GM20431 (cell line): ENCODE results near the gene NTN1.

Experiments
- in situ Hi-C: fragments of 300-500 bp; cut with MseI, MboI; formaldehyde crosslinking; loops from one replicate; pipeline ENCODE4 v1.15.0; 2020; ENCODE audit warnings: low sequenced_read_pairs; ENCODE audit not compliant: unreplicated experiment

The NTN1 gene

GRCh38 chr17:9115214-9116191 is 94.2 kb downstream of the NTN1 start:
- in situ Hi-C loops, result no loop called here

- in situ Hi-C loops, result no loop called here
Measured at GRCh38 chr17:9116311-9116835, 95.1 kb downstream of the NTN1 start.

DNA sequence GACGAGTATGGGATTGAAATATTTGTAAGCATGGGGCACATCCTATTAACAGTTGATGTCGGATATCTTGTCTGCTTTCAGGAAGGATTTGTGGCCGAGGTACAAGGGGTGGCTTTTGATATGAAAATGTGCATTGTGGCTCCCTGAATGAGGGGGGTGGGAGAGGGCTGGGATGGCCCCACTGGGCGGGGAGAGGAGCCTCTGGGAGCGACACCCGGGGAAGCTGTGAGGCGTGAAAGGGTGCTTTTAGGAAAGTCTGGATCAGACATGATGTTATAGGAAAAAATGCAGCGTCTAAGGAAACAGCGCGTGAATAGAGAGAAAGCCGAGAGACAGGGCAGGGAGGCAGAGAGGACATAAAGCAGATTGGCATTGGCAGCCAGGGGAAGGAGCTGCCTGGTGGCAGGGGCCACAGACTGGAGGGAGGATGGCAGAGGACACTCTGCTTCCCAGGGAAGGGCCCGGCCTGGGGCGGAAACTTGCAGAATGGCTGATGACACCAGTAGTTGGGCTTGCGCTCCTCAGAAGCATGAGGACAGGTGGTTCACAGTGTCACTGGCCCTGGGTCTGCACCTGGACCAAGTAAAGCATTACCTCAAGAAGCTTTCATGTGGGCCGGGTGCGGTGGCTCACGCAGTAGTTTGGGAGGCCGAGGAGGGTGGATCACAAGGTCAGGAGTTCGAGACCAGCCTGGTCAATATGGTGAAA is 95.7 kb downstream of the NTN1 start:
- in situ Hi-C loops, result no loop called here

GRCh38 chr17:9120471-9120870 is 99.2 kb downstream of the NTN1 start:
- in situ Hi-C loops, result no loop called here

DNA sequence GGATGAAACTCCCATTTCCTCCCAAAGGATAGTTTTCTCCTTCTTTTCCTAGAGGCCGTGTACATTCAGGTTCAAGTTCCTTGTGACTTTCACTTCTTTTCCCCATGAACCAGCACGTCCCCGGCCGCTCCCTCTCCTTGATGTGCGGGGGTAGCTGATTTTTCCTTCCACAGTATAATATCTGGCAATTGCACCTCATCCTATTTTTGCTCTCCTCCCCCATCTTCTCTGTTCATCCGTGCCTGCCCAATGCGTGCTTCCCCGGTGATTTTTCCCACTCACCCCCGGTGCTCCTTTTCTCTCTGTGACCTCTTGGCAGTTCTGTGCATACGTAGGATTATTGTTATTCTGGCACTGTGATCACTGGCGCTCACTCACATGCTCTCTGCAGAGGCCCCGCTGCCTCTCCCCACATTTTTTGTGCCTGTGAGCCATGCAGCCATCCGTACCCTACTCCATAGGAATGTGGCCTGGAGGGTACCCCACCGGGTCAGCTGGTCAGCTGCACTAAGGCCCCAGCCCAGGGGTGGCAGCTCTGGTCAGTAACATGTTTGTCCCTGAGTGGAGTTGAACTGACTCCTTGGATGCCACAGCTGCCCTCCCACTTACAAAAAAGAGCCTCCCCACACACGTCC is 100.0 kb downstream of the NTN1 start:
- in situ Hi-C loops, result no loop called here

DNA sequence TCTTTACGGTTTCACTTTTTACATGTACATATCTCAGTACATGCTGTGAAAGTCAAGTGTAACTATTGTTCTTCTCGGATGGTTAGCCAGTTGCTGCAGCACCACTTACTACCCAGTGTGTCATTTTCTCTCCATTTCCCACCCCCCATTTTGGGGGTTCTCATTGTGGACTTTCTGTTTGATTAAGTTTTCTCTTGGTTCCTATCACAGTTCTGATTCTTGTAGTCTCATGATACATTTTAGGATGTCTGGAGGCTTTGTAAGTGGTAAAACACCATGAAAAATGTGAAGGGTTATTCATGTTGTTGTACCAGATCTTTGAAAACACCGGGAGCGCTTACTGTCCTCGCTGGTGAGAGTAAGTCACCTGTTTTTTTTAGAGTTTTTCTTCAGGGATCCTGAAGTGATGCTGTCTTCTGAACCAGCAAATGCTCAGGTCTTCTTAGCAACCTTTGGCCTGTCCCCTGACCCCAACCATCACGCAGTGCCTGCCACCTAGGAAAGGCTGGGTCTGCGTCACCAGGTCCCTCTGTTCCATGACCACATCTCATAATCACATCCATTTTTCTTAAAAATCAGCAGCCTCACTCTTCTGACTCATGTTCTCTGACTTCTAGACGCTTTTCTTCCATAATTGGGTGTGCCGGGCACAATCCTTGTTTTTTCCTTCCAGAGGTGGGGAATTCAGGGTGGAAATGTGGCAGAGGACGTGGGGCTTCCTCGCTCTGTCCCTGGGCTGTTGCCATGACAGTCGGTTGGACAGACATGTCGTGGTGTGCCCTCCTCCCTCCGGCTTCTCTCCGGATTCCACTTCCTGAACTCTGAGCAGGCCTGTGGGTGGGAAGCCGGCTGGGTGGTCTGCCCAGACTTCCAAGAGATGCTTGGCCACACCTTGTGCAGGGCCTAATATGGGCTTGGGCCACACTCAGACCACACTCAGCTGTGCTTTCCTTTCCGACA is 102.6 kb downstream of the NTN1 start:
- in situ Hi-C loops, result no loop called here

GRCh38 chr17:9124554-9124935 is 103.2 kb downstream of the NTN1 start:
- in situ Hi-C loops, result no loop called here

DNA sequence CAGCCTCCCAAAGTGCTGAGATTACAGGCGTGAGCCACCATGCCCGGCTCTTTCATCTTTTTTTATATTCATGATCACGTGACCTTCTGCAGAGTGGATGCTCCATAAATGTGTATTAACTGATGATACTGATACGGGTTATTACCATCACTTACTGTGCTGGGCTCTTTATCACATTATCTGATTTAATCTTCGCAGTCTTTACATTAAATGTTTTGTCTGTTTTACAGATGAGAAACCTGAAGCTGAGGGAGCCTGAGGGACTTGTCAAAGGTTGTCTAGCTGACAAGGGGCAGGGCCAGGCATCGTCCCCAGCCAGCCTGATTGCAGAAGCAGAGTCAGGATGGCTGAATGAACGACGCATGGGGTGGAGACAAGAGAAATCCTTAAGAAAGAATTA is 104.4 kb downstream of the NTN1 start:
- in situ Hi-C loops, result no loop called here

DNA sequence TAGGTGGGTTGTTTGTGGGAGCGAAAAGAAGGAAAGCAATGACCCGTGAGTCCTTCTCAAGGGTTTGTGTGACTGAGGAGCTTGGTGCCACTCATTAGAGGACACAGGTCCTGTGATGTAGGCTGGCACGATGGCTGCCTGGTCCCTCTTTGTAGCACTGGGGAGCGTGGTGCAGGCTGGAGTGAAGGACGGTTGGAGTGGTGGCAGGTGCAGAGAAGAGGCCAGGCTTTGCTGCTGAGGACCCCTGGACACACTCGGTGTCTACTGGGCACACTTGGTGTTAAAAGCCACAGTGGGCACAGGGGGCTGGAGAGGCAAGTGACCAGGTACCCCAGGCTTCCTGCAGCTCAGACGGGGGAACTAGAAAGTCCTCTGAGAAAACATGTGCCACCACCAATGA is 106.0 kb downstream of the NTN1 start:
- in situ Hi-C loops, result no loop called here

GRCh38 chr17:9131371-9131770 is 110.1 kb downstream of the NTN1 start:
- in situ Hi-C loops, result no loop called here

DNA sequence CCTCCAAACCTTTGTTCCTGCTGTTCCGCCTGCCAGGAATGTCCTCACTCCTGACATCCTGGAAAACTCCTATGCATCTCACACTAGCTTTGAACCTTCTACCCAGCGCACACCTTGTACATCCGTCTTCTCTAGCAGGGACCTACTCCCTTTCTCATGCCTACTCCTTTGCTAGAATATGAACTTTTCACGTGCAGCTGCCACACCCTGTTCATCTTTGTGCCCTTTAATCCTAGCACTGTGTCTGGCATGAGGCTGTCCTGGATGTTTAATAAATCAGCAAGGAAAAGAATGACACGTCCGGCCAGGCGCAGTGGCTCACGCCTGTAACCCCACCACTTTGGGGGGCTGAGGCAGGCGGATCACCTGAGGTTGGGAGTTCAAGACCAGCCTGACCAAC is 111.0 kb downstream of the NTN1 start:
- in situ Hi-C loops, result no loop called here

DNA sequence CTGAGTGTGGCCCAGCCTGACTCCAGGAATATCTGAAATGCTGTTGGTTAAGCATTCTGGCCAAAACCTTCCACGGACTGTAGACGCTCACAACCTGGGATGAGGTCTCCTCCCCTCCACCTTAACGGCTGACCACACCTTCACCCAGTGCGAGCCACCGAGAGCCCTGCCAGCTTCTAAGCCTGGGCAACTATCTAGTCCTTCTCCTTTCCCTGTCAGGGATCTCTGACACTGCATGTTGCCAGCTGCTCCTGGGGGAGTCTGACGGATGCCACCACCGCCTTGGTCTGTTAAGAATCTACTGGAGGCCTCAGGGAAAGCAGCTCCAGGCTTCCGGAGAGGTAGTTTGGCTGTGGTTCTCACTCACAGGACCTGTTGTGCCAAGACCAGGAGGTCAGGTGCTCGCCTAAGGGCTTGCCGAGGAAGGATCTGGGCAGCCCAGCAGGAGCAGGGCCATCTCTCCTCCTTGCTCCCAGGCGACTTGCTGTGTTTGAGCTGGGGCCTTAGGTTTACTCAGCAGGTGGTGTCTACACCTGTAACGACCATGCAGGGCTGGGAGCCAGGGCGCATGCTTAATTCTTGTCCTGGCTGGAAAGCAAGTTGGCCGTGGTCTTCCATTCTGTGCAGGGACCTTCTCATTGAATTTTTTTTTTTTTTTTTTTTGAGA is 111.8 kb downstream of the NTN1 start:
- in situ Hi-C loops, result no loop called here

- in situ Hi-C loops, result no loop called here
Measured at GRCh38 chr17:9138161-9138717, 116.9 kb downstream of the NTN1 start.

GRCh38 chr17:9139695-9140094 is 118.4 kb downstream of the NTN1 start:
- in situ Hi-C loops, result no loop called here

GRCh38 chr17:9140550-9141424 is 119.5 kb downstream of the NTN1 start:
- in situ Hi-C loops, result no loop called here

DNA sequence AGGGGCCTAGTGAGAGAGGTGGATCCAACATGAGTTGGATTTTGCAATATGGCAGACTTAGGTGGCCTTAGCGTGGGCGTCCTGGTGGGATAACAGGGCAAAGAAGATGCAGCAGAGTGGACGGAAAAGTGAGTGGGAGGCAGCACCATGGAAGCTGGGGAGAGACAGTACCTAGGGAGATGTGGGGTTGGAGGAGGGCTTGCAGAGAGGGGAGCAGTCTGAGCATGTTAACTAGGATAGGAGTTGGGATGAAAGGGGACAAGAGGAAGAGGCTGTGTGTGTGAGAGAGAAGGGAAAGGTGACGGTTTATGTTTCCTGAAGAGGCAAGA is 120.1 kb downstream of the NTN1 start:
- in situ Hi-C loops, result no loop called here

DNA sequence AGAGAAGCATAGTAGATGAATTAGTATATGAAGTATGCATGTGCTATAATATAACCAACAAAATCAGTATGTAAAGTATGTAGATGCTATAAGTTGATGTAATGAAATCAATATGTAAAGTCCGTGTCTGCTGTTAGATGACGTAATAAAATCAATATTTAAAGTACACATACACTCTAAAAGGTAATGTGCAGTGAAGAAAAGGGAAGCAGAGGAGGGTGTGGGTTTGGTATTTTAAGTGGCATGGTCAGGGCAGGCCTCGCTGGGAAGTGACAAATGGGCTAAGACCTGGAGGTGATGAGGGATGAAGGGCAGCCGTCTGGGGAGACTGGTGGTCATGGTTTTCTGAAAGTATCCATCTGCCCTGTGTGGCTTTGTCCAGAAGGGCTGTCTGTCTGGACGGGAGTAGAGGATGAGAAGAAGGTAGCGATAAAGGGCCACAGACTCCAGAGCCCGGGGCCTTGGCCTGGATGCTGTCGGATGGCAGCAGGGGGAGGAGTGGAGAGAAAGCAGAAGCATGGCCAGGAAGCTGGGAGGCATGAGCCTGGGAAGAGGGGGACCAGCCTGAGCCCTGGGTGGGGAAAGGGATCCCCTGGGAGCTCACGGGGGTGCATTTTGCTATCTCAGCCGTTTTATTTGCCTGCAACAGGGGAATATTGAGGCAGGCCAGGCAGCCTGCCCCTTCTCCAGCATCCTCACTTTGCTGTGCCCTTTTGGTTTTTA is 121.6 kb downstream of the NTN1 start:
- in situ Hi-C loops, result no loop called here
